ENCODE measurements around the gene NEDD4L.

The NEDD4L gene

GRCh38 chr18:58361212-58361611, 317.2 kb downstream of the NEDD4L start:
- H3K36me3 Mint-ChIP-seq (ENCODE audit: insufficient read depth), result peaks cover 3% of the 10 kb centered on the region
- peaks cover 40% of the 10 kb centered on the region for H3K27me3 Mint-ChIP-seq
- H3K4me3 Mint-ChIP-seq, result no peak overlapping the region
- no peaks in the 10 kb centered on the region for H3K9me3 Mint-ChIP-seq
- ATAC-seq (replicated peaks; ENCODE audit: extremely low read depth, poor library complexity, severe bottlenecking), result no peak
- no peak overlapping the region for H3K27ac Mint-ChIP-seq (ENCODE audit: low read depth)
- H3K4me1 Mint-ChIP-seq, result no peaks in the 10 kb centered on the region
- DNase-seq (ENCODE audit: low spot score in 2 of 2), result no peak

DNA sequence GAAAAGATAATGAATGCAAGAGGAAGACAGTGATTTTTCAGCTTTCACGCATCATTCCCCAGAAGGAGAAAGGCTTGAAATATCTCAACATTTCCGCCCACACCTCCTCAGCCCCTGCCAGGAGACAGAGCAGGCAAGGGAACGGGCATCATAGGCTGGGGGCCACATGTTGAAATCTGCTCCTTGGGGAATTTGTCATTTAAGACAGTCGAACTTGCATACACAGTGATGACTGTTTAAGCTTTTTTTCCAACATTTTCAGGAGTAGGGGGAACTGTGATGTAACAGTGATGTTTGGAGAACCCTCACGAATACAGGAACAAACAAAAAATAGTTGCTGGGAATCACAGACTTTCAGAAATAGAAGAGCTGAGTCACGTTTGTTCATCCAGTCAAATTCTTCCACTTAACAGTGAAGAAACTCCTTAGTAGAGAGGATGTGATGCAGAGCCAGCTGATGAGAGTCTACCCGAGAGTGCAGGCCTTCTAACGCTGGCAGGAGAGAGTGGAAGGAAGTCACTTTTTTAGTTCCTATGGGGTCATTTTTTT, 318.1 kb downstream of the NEDD4L start:
- DNase-seq (ENCODE audit: low spot score in 2 of 2), result no peak
- H3K9me3 Mint-ChIP-seq, result no peaks in the 10 kb centered on the region
- no peaks in the 10 kb centered on the region for H3K4me1 Mint-ChIP-seq
- H3K27ac Mint-ChIP-seq (ENCODE audit: low read depth), result no peak overlapping the region
- ATAC-seq (replicated peaks; ENCODE audit: extremely low read depth, poor library complexity, severe bottlenecking), result no peak
- peaks cover 3% of the 10 kb centered on the region for H3K36me3 Mint-ChIP-seq (ENCODE audit: insufficient read depth)
- peaks cover 32% of the 10 kb centered on the region for H3K27me3 Mint-ChIP-seq
- H3K4me3 Mint-ChIP-seq, result no peak overlapping the region

GRCh38 chr18:58362829-58363271, 318.8 kb downstream of the NEDD4L start:
- no peak overlapping the region for H3K4me3 Mint-ChIP-seq
- H3K36me3 Mint-ChIP-seq (ENCODE audit: insufficient read depth), result peaks cover 3% of the 10 kb centered on the region
- DNase-seq (ENCODE audit: low spot score in 2 of 2) (no peak), ATAC-seq (replicated peaks; ENCODE audit: extremely low read depth, poor library complexity, severe bottlenecking) (no peak)
- H3K4me1 Mint-ChIP-seq, result no peaks in the 10 kb centered on the region
- H3K27me3 Mint-ChIP-seq, result peaks cover 32% of the 10 kb centered on the region
- no peaks in the 10 kb centered on the region for H3K9me3 Mint-ChIP-seq
- H3K27ac Mint-ChIP-seq (ENCODE audit: low read depth), result no peak overlapping the region

DNA sequence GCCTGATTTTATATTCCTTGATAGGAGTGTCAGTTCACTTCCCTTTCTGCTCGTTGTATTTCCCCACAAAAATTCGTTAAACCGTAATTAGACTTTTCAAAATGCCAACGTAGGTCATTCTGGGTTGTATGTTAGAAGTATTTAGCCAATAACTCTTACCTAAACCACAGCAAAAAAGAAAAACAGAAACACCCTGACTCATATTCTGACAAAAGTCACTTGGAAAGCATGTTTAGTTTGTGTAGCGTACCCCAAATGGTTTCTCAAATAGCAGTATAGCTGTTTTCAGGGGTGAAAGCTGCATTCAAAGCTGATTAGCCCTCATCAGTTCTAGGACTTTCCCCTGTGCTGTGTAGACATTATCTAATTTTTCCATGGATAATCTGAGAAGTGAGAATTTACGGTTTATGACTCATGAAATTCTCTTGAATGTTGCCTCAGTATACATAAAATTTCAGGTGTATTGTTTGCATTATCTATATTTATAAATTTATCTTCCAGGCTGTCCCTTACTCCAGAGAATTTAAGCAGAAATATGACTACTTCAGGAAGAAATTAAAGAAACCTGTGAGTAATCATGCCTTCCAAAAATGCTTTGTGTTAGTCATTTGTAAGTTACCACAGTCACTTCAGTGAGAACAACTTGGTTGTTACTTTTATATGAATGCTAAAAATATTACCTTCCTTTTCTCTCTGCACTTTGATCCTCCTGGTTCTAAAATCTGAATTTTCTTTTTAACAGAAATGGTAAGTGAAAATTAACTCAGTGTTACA, 319.9 kb downstream of the NEDD4L start:
- no peaks in the 10 kb centered on the region for H3K4me1 Mint-ChIP-seq
- DNase-seq (ENCODE audit: low spot score in 2 of 2) (no peak), ATAC-seq (replicated peaks; ENCODE audit: extremely low read depth, poor library complexity, severe bottlenecking) (no peak)

GRCh38 chr18:58364876-58365528, 321.0 kb downstream of the NEDD4L start:
- no peaks in the 10 kb centered on the region for H3K9me3 Mint-ChIP-seq
- no peaks in the 10 kb centered on the region for H3K4me1 Mint-ChIP-seq
- DNase-seq (ENCODE audit: low spot score in 2 of 2), result no peak
- H3K27ac Mint-ChIP-seq (ENCODE audit: low read depth), result no peak overlapping the region
- ATAC-seq (replicated peaks; ENCODE audit: extremely low read depth, poor library complexity, severe bottlenecking), result no peak
- no peak overlapping the region for H3K4me3 Mint-ChIP-seq
- peaks cover 32% of the 10 kb centered on the region for H3K27me3 Mint-ChIP-seq
- H3K36me3 Mint-ChIP-seq (ENCODE audit: insufficient read depth), result peaks cover 3% of the 10 kb centered on the region

More for the DNA sequence above, 319.9 kb downstream of the NEDD4L start:
- Mint-ChIP-seq H3K9me3 (no peaks in the 10 kb centered on the region), H3K36me3 (ENCODE audit: insufficient read depth) (peaks cover 3% of the 10 kb centered on the region), H3K27me3 (peaks cover 32% of the 10 kb centered on the region), H3K4me3 (no peak overlapping the region), H3K27ac (ENCODE audit: low read depth) (no peak overlapping the region)

DNA sequence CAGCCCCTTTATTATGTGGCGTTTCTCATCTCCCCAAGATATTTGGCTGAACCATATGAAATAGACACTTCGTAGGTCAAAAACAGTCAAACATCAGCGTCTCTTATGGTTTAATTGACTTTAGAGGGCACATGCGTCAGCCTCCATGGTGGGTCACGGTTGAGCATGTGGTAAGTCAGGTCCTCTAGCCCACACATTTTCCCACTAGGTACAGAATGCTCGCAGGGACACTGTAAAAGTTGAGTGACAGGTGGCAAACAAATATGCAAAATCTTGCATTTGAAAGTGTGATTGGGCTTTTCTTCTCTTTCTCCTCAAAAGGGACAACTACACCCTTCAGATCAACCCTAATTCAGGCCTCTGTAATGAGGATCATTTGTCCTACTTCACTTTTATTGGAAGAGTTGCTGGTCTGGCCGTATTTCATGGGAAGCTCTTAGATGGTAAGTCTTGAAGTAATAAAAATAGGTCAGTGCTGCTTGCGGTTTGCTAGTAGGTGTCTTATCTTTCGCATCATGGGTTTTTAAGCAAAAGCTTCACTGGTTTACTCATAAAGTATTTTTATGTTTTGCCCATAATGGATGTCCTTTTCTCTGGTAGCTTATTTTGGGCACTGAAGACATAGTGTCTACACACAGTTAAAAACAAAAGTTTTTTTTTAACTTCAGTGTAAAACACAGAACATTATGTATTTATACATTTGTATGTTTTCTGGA, 323.6 kb downstream of the NEDD4L start:
- DNase-seq (ENCODE audit: low spot score in 2 of 2), result no peak

GRCh38 chr18:58369616-58370015, 325.6 kb downstream of the NEDD4L start:
- DNase-seq (ENCODE audit: low spot score in 2 of 2) (no peak), ATAC-seq (replicated peaks; ENCODE audit: extremely low read depth, poor library complexity, severe bottlenecking) (no peak)
- Mint-ChIP-seq H3K9me3 (no peaks in the 10 kb centered on the region), H3K36me3 (ENCODE audit: insufficient read depth) (no peaks in the 10 kb centered on the region), H3K4me1 (no peaks in the 10 kb centered on the region), H3K27me3 (peaks cover 3% of the 10 kb centered on the region), H3K27ac (ENCODE audit: low read depth) (no peak overlapping the region), H3K4me3 (no peak overlapping the region)

More for the DNA sequence above, 323.6 kb downstream of the NEDD4L start:
- Mint-ChIP-seq H3K27ac (ENCODE audit: low read depth) (no peak overlapping the region), H3K4me1 (no peaks in the 10 kb centered on the region), H3K36me3 (ENCODE audit: insufficient read depth) (no peaks in the 10 kb centered on the region), H3K9me3 (no peaks in the 10 kb centered on the region), H3K4me3 (no peak overlapping the region), H3K27me3 (peaks cover 12% of the 10 kb centered on the region)
- ATAC-seq (replicated peaks; ENCODE audit: extremely low read depth, poor library complexity, severe bottlenecking), result no peak

DNA sequence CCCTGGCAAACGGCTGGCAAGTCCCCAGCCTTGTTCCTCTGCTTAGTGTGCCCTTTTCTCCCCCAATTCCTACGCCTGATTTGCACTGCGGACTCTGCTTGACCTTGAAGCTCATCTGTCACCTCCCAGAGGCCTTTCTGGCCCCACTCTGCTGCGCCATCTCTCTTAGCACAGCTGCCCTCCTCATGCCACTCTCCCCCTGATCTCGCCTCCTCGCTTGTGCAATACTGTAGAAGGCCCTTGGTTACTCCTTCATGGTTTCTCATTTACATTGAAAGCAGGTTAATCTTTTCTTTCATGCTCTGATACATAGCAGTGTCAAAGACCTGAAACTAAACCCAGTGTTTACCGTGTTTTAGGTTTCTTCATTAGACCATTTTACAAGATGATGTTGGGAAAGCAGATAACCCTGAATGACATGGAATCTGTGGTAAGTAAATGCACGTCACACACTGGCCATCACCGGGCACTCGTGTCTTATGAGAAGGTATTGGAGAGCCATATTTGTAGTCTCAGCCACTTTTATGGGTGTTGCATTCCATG, 326.1 kb downstream of the NEDD4L start:
- H3K27ac Mint-ChIP-seq (ENCODE audit: low read depth), result no peak overlapping the region
- H3K27me3 Mint-ChIP-seq, result peaks cover 8% of the 10 kb centered on the region
- no peaks in the 10 kb centered on the region for H3K36me3 Mint-ChIP-seq (ENCODE audit: insufficient read depth)
- H3K4me3 Mint-ChIP-seq, result no peak overlapping the region
- H3K4me1 Mint-ChIP-seq, result no peaks in the 10 kb centered on the region
- ATAC-seq (replicated peaks; ENCODE audit: extremely low read depth, poor library complexity, severe bottlenecking), result no peak
- no peak for DNase-seq (ENCODE audit: low spot score in 2 of 2)
- no peaks in the 10 kb centered on the region for H3K9me3 Mint-ChIP-seq

GRCh38 chr18:58370612-58371011, 326.6 kb downstream of the NEDD4L start:
- ATAC-seq (replicated peaks; ENCODE audit: extremely low read depth, poor library complexity, severe bottlenecking) (no peak), DNase-seq (ENCODE audit: low spot score in 2 of 2) (no peak)
- Mint-ChIP-seq H3K36me3 (ENCODE audit: insufficient read depth) (no peaks in the 10 kb centered on the region), H3K9me3 (no peaks in the 10 kb centered on the region), H3K27me3 (peaks cover 13% of the 10 kb centered on the region), H3K4me1 (no peaks in the 10 kb centered on the region), H3K27ac (ENCODE audit: low read depth) (no peak overlapping the region), H3K4me3 (no peak overlapping the region)

DNA sequence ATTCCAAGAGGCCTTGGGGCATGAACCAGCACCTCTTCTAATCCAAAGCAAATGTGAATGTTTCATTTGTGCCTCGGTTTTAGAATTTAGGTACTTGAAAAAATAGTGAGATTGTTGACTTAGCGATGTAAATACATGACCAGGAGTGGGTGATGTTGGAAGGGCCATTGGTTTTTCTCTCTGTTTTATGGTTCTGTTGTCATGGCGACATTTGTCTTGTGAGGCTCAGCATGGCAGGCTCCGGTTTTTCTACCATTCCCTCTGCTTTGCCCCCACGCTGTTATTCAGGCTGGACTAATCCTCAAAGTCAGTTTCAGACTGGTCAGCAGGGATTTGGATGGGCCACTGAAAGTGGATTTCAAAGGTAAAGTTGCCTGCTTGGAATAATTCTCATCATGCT, 329.5 kb downstream of the NEDD4L start:
- Mint-ChIP-seq H3K4me1 (no peaks in the 10 kb centered on the region), H3K27ac (ENCODE audit: low read depth) (no peak overlapping the region), H3K36me3 (ENCODE audit: insufficient read depth) (no peaks in the 10 kb centered on the region), H3K4me3 (no peak overlapping the region), H3K27me3 (peaks cover 34% of the 10 kb centered on the region), H3K9me3 (no peaks in the 10 kb centered on the region)
- DNase-seq (ENCODE audit: low spot score in 2 of 2) (no peak), ATAC-seq (replicated peaks; ENCODE audit: extremely low read depth, poor library complexity, severe bottlenecking) (no peak)

GRCh38 chr18:58375051-58375450, 331.0 kb downstream of the NEDD4L start:
- ATAC-seq (replicated peaks; ENCODE audit: extremely low read depth, poor library complexity, severe bottlenecking) (no peak), DNase-seq (ENCODE audit: low spot score in 2 of 2) (no peak)
- Mint-ChIP-seq H3K4me3 (no peak overlapping the region), H3K9me3 (no peaks in the 10 kb centered on the region), H3K27me3 (peaks cover 36% of the 10 kb centered on the region), H3K36me3 (ENCODE audit: insufficient read depth) (peaks cover 2% of the 10 kb centered on the region), H3K4me1 (no peaks in the 10 kb centered on the region), H3K27ac (ENCODE audit: low read depth) (no peak overlapping the region)
